H1 (cell line): ENCODE data around the gene BUB1B. TPM values are rescaled to one million over a fixed set of nuclear protein-coding genes. Genes with fewer than 3 reads are reported as not detected.

Experiments used
- CTCF ChIA-PET: fragments of 300-600 bp; sonication (Branson Sonifier 250); formaldehyde crosslinking; loops from one replicate; lab custom pipeline; 2021; ENCODE audit not compliant: partially characterized antibody; lab: Charles Lee
- POLR2A ChIA-PET: fragments of 300-600 bp; sonication (Branson Sonifier 250); formaldehyde crosslinking; loops from one replicate; lab custom pipeline; 2021; ENCODE audit warnings: inconsistent platforms; ENCODE audit not compliant: partially characterized antibody; lab: Charles Lee
- DNase-seq, 2 experiments: peaks; one replicate each; pipeline versions ENCODE4 v3.0.0 to v3.0.0-alpha.2; 2010 to 2022; ENCODE audit warnings: low spot score in 2 of 2, low read depth in 1 of 2, mixed read lengths in 1 of 2
- FAIRE-seq: peaks from 2 replicates; lab custom pipeline; 2011; peaks lifted over from hg19 to GRCh38; lab: Jason Lieb, UNC
- H2AFZ ChIP-seq: 2 replicates; pipeline ENCODE4 v1.8.1; 2012; ENCODE audit warnings: low read length, inconsistent platforms
- H2AK5ac ChIP-seq: 2 replicates; pipeline ENCODE4 v1.6.1; 2013; ENCODE audit warnings: low read depth, low read length
- H2BK120ac ChIP-seq: replicated peaks from 2 replicates; pipeline ENCODE3; 2013; ENCODE audit warnings: low read depth, low read length, inconsistent platforms
- H2BK12ac ChIP-seq: 2 replicates; pipeline ENCODE4 v1.6.1; 2013; ENCODE audit warnings: low read depth, low read length
- H2BK15ac ChIP-seq: 2 replicates; pipeline ENCODE4 v1.6.1; 2013; ENCODE audit warnings: low read length
- H2BK20ac ChIP-seq: 2 replicates; pipeline ENCODE4 v1.6.1; 2013; ENCODE audit warnings: low read length
- H2BK5ac ChIP-seq: 2 replicates; pipeline ENCODE4 v1.6.1; 2013; ENCODE audit warnings: low read depth, low read length
- H3K14ac ChIP-seq: 2 replicates; pipeline ENCODE4 v1.6.1; 2013; ENCODE audit warnings: inconsistent platforms; ENCODE audit not compliant: insufficient read length
- H3K18ac ChIP-seq: 2 replicates; pipeline ENCODE4 v1.6.1; 2013; ENCODE audit warnings: low read length; ENCODE audit errors: extremely low read depth
- H3K23ac ChIP-seq: 2 replicates; pipeline ENCODE4 v1.6.1; 2013; ENCODE audit warnings: inconsistent platforms; ENCODE audit not compliant: insufficient read length
- H3K23me2 ChIP-seq: 2 replicates; pipeline ENCODE4 v1.6.1; 2013; ENCODE audit warnings: low read depth, low read length
- H3K27ac ChIP-seq: 2 replicates; pipeline ENCODE4 v1.6.1; 2011; ENCODE audit warnings: low read depth, low read length, inconsistent platforms
- H3K27me3 ChIP-seq, 4 experiments: replicated peaks in 1 of 4; 1 replicate in 1 of 4; 2 replicates in 3 of 4; pipeline versions ENCODE4 v1.6.1 to v1.8.1; 2011 to 2013; ENCODE audit warnings: low read length in 3 of 4, mild to moderate bottlenecking in 3 of 4, inconsistent platforms in 2 of 4, mixed read lengths in 2 of 4, moderate library complexity in 1 of 4; ENCODE audit not compliant: control insufficient read depth in 3 of 4, insufficient read depth in 3 of 4; ENCODE audit errors: extremely low read depth in 1 of 4
- H3K36me3 ChIP-seq, 4 experiments: 2 replicates each; pipeline versions ENCODE4 v1.6.1 to v1.8.1; 2011 to 2013; ENCODE audit warnings: mild to moderate bottlenecking in 4 of 4, low read length in 3 of 4, moderate library complexity in 2 of 4, control low read depth in 1 of 4, inconsistent platforms in 1 of 4; ENCODE audit not compliant: insufficient read depth in 4 of 4, control insufficient read depth in 2 of 4
- H3K4ac ChIP-seq: replicated peaks from 2 replicates; pipeline ENCODE3; 2013; ENCODE audit warnings: low read length, low read depth, mixed read lengths, inconsistent platforms; ENCODE audit not compliant: insufficient read length
- H3K4me1 ChIP-seq, 4 experiments: replicated peaks in 1 of 4; 1 replicate in 1 of 4; 2 replicates in 3 of 4; pipeline versions ENCODE4 v1.6.1 to v1.8.1; 2011 to 2013; ENCODE audit warnings: low read length in 3 of 4, inconsistent platforms in 2 of 4, mixed read lengths in 1 of 4; ENCODE audit not compliant: insufficient read depth in 4 of 4, control insufficient read depth in 3 of 4
- H3K4me2 ChIP-seq, 2 experiments: 2 replicates each; pipeline versions ENCODE4 v1.6.1 to v1.8.1; 2011 to 2013; ENCODE audit warnings: low read depth in 2 of 2, low read length in 2 of 2, control low read depth in 1 of 2, inconsistent platforms in 1 of 2, mild to moderate bottlenecking in 1 of 2; ENCODE audit not compliant: insufficient read depth in 1 of 2
- H3K4me3 ChIP-seq, 4 experiments: fragments of 200-600, 300-600 bp in 1 of 4; sonication (generic), shearing (Covaris generic), sonication (Bioruptor Twin) in 1 of 4; 2 replicates each; pipeline versions ENCODE4 v1.5.1 to v1.8.1; 2011 to 2016; ENCODE audit warnings: low read length in 4 of 4, low read depth in 3 of 4, control low read depth in 2 of 4, inconsistent platforms in 2 of 4, mild to moderate bottlenecking in 2 of 4, mixed read lengths in 1 of 4, moderate library complexity in 1 of 4; ENCODE audit not compliant: insufficient read depth in 2 of 4; ENCODE audit errors: extremely low read depth in 1 of 4
- H3K56ac ChIP-seq: replicated peaks from 2 replicates; pipeline ENCODE3; 2013; ENCODE audit warnings: low read depth, mild to moderate bottlenecking, mixed read lengths, low read length, inconsistent platforms; ENCODE audit not compliant: insufficient read length
- H3K79me1 ChIP-seq: 2 replicates; pipeline ENCODE4 v1.6.1; 2013; ENCODE audit warnings: low read depth, low read length, control low read depth
- H3K79me2 ChIP-seq, 2 experiments: 2 replicates each; pipeline versions ENCODE4 v1.6.1 to v1.8.1; 2012 to 2013; ENCODE audit warnings: low read length in 2 of 2, mild to moderate bottlenecking in 2 of 2, inconsistent platforms in 1 of 2; ENCODE audit not compliant: insufficient read depth in 2 of 2, control insufficient read depth in 1 of 2
- H3K9ac ChIP-seq, 4 experiments: replicated peaks in 1 of 4; 1 replicate in 1 of 4; 2 replicates in 3 of 4; pipeline versions ENCODE4 v1.6.1 to v1.8.1; 2011 to 2013; ENCODE audit warnings: low read depth in 3 of 4, low read length in 3 of 4, control low read depth in 2 of 4, mild to moderate bottlenecking in 2 of 4, moderate library complexity in 2 of 4, inconsistent platforms in 1 of 4; ENCODE audit errors: extremely low read depth in 1 of 4
- H3K9me3 ChIP-seq, 2 experiments: 2 replicates each; pipeline versions ENCODE4 v1.6.1 to v1.8.1; 2012 to 2013; ENCODE audit warnings: mild to moderate bottlenecking in 2 of 2, moderate library complexity in 2 of 2, control low read depth in 1 of 2, inconsistent platforms in 1 of 2, low read depth in 1 of 2, low read length in 1 of 2, mixed read lengths in 1 of 2; ENCODE audit not compliant: insufficient read depth in 2 of 2
- H4K20me1 ChIP-seq, 2 experiments: replicated peaks in 1 of 2; 2 replicates each; pipeline versions ENCODE3 to v1.8.1; 2011 to 2013; ENCODE audit warnings: inconsistent platforms in 2 of 2, low read length in 2 of 2, mild to moderate bottlenecking in 1 of 2; ENCODE audit not compliant: insufficient read depth in 2 of 2, control insufficient read depth in 1 of 2
- H4K5ac ChIP-seq: 2 replicates; pipeline ENCODE4 v1.6.1; 2013; ENCODE audit warnings: low read length, low read depth, mixed read lengths, inconsistent platforms; ENCODE audit not compliant: insufficient read length
- H4K8ac ChIP-seq: 2 replicates; pipeline ENCODE4 v1.8.0; 2013; ENCODE audit warnings: mild to moderate bottlenecking, moderate library complexity, low read length, inconsistent platforms; ENCODE audit not compliant: insufficient read depth; ENCODE audit errors: extremely low read depth
- H4K91ac ChIP-seq: replicated peaks from 2 replicates; pipeline ENCODE3; 2013; ENCODE audit warnings: low read length, mixed read lengths, inconsistent platforms; ENCODE audit not compliant: insufficient read length
- BRCA1 ChIP-seq: IDR thresholded peaks from 2 replicates; pipeline ENCODE4 v1.6.1; 2012; ENCODE audit warnings: low read depth, low read length, improper control_type of control experiment
- CBX5 ChIP-seq: fragments of 300-800, 300-1000 bp; sonication (generic); IDR thresholded peaks from 2 replicates; pipeline ENCODE4 v1.7.1; 2016; ENCODE audit warnings: antibody characterized with exemption, low read length, low read depth
- CHD2 ChIP-seq: IDR thresholded peaks from 2 replicates; pipeline ENCODE4 v1.6.1; 2012; ENCODE audit warnings: low read length, improper control_type of control experiment
- CTCF ChIP-seq, 3 experiments: IDR thresholded peaks; 1 replicate in 2 of 3; 2 replicates in 1 of 3; pipeline versions ENCODE4 v1.5.1 to v1.6.1; 2011; ENCODE audit warnings: low read length in 3 of 3, mild to moderate bottlenecking in 3 of 3, inconsistent platforms in 2 of 3, low read depth in 1 of 3, moderate library complexity in 1 of 3; ENCODE audit not compliant: insufficient read depth in 1 of 3; ENCODE audit errors: control extremely low read depth in 1 of 3
- GABPA ChIP-seq: IDR thresholded peaks from 2 replicates; pipeline ENCODE4 v1.6.1; 2011; ENCODE audit warnings: mild to moderate bottlenecking, low read length, moderate library complexity, borderline replicate concordance; ENCODE audit not compliant: insufficient read depth
- KDM4A ChIP-seq: IDR thresholded peaks from one replicate; pipeline ENCODE4 v1.7.1; 2012; ENCODE audit warnings: low read depth, mild to moderate bottlenecking, moderate library complexity, low read length, inconsistent platforms; ENCODE audit not compliant: severe bottlenecking
- RFX5 ChIP-seq: IDR thresholded peaks from 2 replicates; pipeline ENCODE4 v1.6.1; 2011; ENCODE audit warnings: low read depth, low read length, improper control_type of control experiment, borderline replicate concordance
- TAF7 ChIP-seq: optimal IDR thresholded peaks from 2 replicates; pipeline ENCODE3; 2011; ENCODE audit warnings: low read depth, mild to moderate bottlenecking, inconsistent platforms, low read length, moderate library complexity, borderline replicate concordance
- TCF12 ChIP-seq: IDR thresholded peaks from 2 replicates; pipeline ENCODE4 v1.6.1; 2011; ENCODE audit warnings: low read depth, mild to moderate bottlenecking, low read length
- WGBS, 2 experiments: shearing (Covaris generic) in 1 of 2; methylation state at CpG; one replicate each; pipeline versions ENCODE4 v1.1.6 to v1.1.7; 2013 to 2015; ENCODE audit warnings: low lambda C conversion rate in 2 of 2, mixed read lengths in 2 of 2, inconsistent platforms in 1 of 2, low coverage in 1 of 2, missing lambda C conversion rate in 1 of 2; ENCODE audit not compliant: insufficient replicate concordance in 2 of 2, insufficient coverage in 1 of 2, insufficient read length in 1 of 2; ENCODE audit errors: extremely low coverage in 1 of 2, missing lambda C conversion rate in 1 of 2; 5-methylcytosine and 5-hydroxymethylcytosine counted together
- polyA plus RNA-seq, 7 experiments: library from polyadenylated mRNA; depleted of rRNA in 3 of 7; stranded (reverse) in 5 of 7; unstranded in 2 of 7; fragments of >200 nt in 5 of 7; fragments of 200-250 nt in 2 of 7; gene quantifications; 1 replicate in 5 of 7; 2 replicates in 1 of 7; 4 replicates in 1 of 7; pipeline versions ENCODE4 v1.2.1 to v1.2.3, GENCODE V29; 2011 to 2013; ENCODE audit warnings: missing spikeins in 2 of 7, mixed read lengths in 2 of 7
- total RNA-seq: library from RNA; stranded (reverse); fragmentation: NEBNext Ultra II Directional; extraction: Animal tissue kit (Norgen Biotek cat#: 25700); gene quantifications from 2 replicates; pipeline ENCODE4 v1.2.1, GENCODE V29; 2021

The BUB1B gene
- total and polyA plus RNA-seq, 2 of the 8 experiments (the other 6 are each of a cell fraction or from before 2014, with no cell fraction given) = 48.9 to 144 TPM

DNA sequence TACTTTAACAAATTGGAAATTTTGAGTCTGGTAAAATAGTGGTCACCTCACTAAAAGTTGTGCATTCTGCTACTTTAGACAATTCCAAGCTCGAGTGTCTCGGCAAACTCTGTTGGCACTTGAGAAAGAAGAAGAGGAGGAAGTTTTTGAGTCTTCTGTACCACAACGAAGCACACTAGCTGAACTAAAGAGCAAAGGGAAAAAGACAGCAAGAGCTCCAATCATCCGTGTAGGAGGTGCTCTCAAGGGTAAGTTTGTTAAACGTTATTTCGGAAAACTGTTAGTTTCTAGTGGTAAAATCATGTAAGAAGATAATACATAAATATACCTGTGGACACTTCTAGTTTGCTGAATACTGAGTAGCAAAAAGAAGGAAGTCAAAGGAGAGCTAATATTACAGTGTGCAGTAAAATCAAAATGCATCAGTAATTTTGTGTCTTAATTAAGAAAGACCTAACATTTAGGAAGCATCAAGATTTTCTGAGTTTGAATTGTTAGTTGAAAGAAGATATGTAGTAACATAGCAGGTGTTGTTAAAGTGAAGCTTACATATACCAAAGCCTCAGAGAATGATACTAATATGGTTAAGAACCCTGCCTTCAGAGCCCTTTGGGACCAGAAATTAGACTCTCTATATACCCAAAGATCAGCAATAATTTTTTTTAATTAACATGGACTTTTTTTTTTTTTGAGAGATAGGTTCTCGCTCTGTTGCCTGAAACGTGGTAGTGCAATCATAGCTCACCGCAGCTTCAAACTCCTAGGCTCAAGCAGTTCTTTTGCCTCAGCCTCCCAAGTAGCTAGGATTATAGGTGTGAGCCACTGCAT lies 23.0 kb downstream of the BUB1B start:
- Histone ChIP-seq H4K91ac (no peak overlapping the region), H2AK5ac (no peak overlapping the region), H3K4me3 (no peak overlapping the region), H3K23ac (no peak overlapping the region), H4K8ac (no peak overlapping the region), H3K56ac (no peak overlapping the region), H2BK20ac (no peak overlapping the region), H4K20me1 (peaks cover 1 to 3% of the 10 kb centered on the region in 2 experiments), H3K18ac (no peak overlapping the region), H3K23me2 (peaks cover 2% of the 10 kb centered on the region; the same call in 1 of the 2 replicates), H3K14ac (no peak overlapping the region), H3K27me3 (no peaks in the 10 kb centered on the region), H3K9ac (no peak overlapping the region), H3K4me2 (no peak overlapping the region), H3K36me3 (peaks cover 18 to 78% (median 49%) of the 10 kb centered on the region in 4 experiments), H2BK120ac (no peak overlapping the region), H2BK15ac (no peak overlapping the region), H3K79me1 (peaks cover 2% of the 10 kb centered on the region; the same call in 1 of the 2 replicates), H3K79me2 (peaks cover 0 to 10% of the 10 kb centered on the region in 2 experiments; a peak in 2 of 4 replicates), H3K4me1 (no peaks in the 10 kb centered on the region), H2AFZ (no peak overlapping the region), H2BK12ac (no peak overlapping the region), H3K9me3 (no peaks in the 10 kb centered on the region), H2BK5ac (no peak overlapping the region), H4K5ac (no peak overlapping the region), H3K27ac (no peak overlapping the region), H3K4ac (no peak overlapping the region)
- WGBS, 2 experiments = 87% methylated on average over 9 of the region's 9 CpGs; no CpG with 5 or more reads in 1 of the 2 experiments
- POLR2A ChIA-PET = interaction anchor here (0.6 to 1.7 kb wide), 4 partner anchors 9 to 137 kb away, joined by 3 to 11 read pairs (median 4); partner anchors contain the start of gene BUB1B
- DNase-seq (no peak), FAIRE-seq (no peak)
- CTCF ChIA-PET = interaction anchor here (0.6 to 1.8 kb wide), 12 partner anchors 8 to 140 kb away, joined by 3 to 9 read pairs (median 4); no protein-coding TSS in a partner anchor
- TF ChIP-seq TCF12 = no peak
- no peak for TF ChIP-seq KDM4A
- TF ChIP-seq CHD2 = no peak
- no peak for TF ChIP-seq RFX5
- no peak for TF ChIP-seq BRCA1
- TF ChIP-seq CBX5 = no peak
- TF ChIP-seq CTCF (IDR thresholded peaks at IDR 0.05; ENCODE audit: control extremely low read depth in 1 of 3, insufficient read depth in 1 of 3, low read depth in 1 of 3, low read length in 3 of 3) = no peak
- no peak for TF ChIP-seq TAF7
- no peak for TF ChIP-seq GABPA
